LoVo (cell line): ENCODE data around the gene RGS7BP.

Experiments
- DNase-seq: peaks from one replicate; pipeline ENCODE4 v3.0.0-alpha.2; 2016; ENCODE audit warnings: low spot score

The RGS7BP gene

DNA sequence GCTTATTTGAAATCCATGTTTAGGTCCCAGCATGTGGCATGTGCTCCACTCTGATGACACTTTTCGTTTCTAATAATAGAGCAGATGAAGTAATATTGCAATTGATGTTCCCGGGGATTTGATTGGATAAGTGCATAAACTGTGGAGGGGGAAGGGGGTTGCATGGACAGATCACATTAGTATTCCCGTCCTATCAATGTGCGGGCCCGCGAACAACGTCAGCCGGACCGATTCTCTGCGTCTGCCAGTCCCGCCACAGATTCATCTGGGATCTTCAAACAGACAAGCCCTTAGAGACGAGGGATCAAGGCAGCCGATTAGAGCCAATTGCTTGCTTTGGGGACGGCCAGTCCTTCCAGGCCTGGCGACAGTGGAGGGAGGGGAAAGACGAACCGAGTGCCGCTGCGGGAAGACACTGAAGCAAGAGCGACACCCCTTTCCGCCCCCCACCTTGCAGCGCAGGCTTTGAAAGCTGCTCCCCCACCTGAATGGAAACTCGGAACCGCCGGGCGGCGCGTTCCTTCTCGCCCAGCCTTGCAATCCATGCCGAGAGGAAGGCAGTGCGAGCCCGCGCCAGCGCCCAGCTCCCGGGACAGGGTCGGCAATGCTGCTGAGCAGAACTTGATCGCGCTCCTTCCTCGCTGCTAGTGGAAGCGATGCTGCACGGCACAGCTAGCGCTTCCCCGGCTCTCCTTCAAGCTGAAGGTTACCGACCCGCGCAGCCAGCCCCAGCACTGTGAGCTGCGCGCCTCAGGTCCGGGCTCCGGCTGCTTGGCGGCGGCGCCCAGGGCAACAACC lies at the start of gene RGS7BP:
Gene RGS7BP, plus strand, starts transcription at position 247 of the 798 bp plus-strand sequence. CDS start 610 bp downstream, outside the sequence.
- DNase-seq: no peak

- no peak for DNase-seq
Measured at GRCh38 chr5:64457846-64458245, 48.0 kb upstream of the RGS7BP start.

DNA sequence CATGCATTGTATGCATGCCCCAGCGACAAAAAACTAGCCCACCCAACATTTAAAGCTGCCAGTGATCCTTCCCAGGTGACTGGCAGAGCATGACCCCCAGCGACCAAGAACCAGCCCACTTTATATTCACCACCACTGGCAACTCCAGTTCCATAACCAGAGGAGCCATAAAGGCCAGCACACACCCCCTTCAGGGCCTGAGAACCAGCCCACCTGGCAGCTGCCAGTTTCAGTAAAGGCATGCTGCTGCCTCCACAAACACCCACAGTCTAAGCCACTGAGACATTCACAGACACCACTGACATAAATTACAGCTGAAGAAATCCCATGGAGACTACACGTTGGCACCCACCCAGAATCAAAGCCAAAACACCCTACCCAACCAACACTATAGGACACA lies 46.9 kb upstream of the RGS7BP start:
- DNase-seq: no peak

DNA sequence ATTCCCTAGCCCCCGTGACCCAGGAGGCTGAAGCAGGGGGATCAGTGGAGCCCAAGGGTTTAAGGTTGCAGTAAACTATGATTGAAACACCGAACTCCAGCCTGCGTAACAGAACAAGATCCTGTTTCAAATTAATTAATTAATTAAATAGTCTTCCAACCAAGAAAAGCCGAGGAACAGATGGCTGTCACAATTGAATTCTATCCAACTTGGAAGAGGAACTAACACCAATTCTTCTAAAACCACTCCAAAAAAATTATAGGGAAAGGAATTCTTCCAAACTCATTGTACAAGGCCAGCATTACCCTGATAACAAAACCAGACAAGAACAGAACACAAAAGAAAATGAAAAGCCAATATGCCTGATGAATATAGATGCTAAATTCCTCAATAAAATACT lies 43.4 kb upstream of the RGS7BP start:
- no peak for DNase-seq

GRCh38 chr5:64486163-64486562 lies 19.7 kb upstream of the RGS7BP start:
- no peak for DNase-seq

DNA sequence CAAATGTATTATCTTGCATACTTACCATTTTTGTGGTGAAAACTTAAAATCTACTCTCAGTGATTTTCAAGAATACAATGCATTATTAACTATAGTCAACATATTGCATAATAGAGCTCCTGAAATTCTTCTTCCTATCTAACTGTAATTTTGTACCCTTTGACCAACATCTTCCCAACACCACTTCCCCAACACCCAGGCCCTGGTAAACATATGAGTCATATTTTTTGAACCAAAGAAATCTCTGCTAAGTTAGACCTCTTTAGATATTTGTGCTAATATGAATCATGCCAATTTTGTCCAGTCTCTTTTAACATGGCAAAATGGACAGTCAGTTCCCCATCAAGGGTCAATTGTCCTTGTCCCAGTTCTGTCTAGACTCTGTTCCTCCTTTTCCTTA lies 18.5 kb upstream of the RGS7BP start:
- no peak for DNase-seq

- no peak for DNase-seq
Measured at GRCh38 chr5:64489857-64490256, 16.0 kb upstream of the RGS7BP start.

DNA sequence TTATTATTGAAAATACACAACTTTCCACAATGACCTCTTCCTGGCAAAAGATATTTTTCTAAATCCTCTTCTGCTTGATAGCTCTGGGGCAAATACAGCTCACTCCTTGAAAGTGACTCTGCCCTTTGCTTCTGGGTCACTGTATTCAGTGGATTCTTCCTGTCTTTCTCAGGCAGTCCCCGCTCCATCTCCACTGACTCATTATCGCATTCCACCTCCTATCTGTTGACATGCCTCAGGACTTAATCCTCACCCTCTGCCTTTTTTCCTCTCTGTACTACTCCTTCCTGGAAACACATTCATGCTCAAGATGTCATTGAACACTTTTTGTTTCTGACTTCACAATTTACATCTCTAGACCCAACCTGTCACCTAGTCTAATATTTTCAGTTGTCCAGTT lies 8.4 kb upstream of the RGS7BP start:
- no peak for DNase-seq

DNA sequence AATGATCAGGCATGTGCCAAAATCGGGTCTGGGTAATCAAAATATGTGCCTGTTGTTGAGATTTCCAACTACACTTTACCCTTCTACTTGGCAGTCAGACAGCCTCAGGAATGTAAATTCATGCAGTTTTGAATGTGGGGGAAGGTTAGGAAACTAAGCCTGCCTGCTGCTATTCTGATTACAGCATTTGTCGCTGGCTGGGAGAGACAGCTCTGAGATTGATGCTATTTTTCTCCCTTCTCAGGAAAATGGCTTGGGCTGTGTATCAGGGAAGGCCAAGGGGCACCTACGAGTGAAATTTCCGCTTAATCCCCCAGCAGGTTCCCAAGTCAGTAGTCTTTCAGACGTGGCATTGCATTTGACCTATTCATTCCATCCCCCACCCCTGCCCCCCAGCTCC lies 3.6 kb upstream of the RGS7BP start:
- no peak for DNase-seq

GRCh38 chr5:64506567-64507263 lies 900 bp downstream of the RGS7BP start:
- no peak for DNase-seq

DNA sequence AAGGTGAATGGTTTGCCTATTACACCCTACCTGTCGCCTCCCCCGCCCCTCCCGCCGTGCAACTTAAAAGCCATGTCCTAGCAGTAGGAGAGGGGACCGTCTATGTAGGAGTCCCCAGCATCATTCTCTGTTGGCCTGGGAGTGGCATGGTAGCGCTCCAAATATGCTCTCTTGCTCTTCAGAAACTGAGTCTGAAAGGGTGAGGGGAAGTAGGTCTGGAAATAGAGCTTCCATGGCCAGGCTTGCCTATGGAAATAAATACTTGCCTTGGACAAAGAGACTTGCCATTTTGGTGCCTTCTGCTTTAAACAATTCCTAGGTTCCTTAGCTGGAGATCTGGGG lies 1.4 kb downstream of the RGS7BP start:
- no peak for DNase-seq

DNA sequence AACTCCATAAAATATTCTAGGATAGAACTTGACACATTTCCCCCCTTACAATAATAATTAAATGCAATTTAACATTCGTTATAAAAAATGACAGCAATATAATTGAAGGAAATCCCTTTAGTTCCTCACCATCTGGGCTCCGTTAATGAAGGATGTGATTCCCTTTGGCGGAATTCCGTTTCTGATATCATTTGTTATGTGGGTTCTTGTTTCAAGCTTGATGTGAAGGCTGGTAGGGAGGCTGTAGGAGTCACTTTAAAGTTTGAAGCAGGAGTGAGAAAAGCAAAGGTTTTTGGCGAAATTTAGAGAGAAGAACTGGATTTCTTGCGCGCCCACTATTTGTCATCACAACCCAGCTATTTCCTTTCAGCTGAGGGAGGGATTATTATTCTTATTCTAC lies 4.0 kb downstream of the RGS7BP start:
- no peak for DNase-seq

DNA sequence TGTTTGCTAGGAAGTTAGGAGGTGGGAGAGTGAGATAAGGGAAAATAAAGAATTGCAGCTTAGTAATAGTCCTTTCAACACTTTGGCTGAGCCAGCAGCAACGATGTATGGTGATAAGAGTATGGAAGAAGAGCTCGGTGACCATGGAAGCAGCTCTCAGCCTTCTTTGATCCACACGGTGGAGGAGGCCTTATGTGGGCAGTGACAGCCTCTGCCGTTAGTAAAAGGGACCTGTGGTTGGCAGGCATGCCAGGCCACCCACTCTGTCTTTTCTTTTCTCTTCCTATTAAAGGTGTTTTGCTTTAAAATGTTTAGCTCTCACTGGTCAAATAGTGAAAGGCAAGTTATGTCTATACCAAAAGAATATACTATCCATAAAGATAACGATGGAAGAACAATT lies 7.7 kb downstream of the RGS7BP start:
- no peak for DNase-seq

- DNase-seq: no peak
Measured at GRCh38 chr5:64514612-64515011, 8.8 kb downstream of the RGS7BP start.

DNA sequence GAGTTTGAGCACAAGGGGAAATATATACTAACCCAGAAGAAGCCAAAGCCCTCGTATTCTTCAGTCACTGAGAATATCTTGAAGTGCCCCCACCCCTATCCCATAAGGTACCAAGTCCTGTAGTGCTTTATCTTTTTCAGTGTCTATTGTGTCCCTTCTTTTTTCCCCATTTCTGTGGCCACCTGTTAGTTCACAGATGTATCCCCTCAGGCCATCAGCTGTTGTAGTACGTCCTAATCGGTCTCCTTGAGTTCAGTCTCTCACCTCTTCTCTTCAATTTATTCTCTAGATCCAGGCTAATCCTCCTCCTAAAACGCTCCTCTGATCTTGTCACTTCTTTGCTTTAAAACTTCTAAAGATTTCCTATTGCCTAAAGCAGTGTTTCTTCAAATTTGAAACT lies 10.4 kb downstream of the RGS7BP start:
- no peak for DNase-seq

DNA sequence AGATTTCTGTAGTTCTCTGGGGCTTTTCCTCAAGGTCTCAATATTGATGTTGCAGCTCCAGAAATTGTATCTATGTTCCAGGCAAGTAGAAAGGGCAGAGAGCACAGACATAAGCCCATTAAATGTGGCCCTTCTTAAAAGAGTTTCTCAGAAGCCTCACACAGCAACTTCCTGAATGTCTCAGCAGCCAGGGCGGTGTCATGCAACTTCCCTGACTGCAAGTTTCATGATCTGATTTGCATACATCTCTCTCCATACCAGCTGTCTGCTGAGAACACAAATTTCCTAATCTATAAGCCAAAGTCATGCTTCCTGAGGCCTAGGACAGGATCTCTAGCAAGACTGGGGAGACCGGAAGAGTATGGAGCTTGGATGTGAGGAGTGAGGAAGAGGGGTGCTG lies 13.0 kb downstream of the RGS7BP start:
- DNase-seq: no peak

- DNase-seq: no peak
Measured at GRCh38 chr5:64519263-64519662, 13.4 kb downstream of the RGS7BP start.

GRCh38 chr5:64526734-64527439 lies 21.1 kb downstream of the RGS7BP start:
- no peak for DNase-seq

DNA sequence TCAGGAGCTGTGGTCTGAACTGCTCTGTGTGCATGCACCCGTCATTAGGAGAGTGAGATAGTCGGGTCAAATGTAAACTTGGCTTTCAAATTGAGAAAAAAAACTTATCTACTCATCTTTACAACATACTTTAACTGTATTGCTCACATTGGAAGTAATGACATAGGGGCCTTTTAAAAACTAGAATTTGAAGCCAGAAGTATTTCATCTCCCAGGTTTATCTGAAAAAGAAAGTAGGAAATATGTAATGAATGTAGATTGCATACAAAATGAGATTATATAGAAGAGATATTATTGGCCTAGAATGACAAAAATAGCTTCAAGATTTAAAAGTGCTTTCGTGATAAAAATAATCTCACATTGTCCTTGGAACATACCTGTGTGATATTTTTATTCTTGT lies 24.3 kb downstream of the RGS7BP start:
- DNase-seq: no peak

- no peak for DNase-seq
Measured at GRCh38 chr5:64532212-64532611, 26.4 kb downstream of the RGS7BP start.

- DNase-seq: no peak
Measured at GRCh38 chr5:64532657-64533056, 26.8 kb downstream of the RGS7BP start.

- DNase-seq: no peak
Measured at GRCh38 chr5:64534033-64534432, 28.2 kb downstream of the RGS7BP start.

GRCh38 chr5:64557911-64558310 lies 52.1 kb downstream of the RGS7BP start:
- no peak for DNase-seq
